WTC11 (cell line): ENCODE results near the gene WDPCP.

ENCODE experiments used
- CTCF ChIP-seq: fragments of 200-600 bp; IDR thresholded peaks from 2 replicates; pipeline ENCODE4 v1.8.0; 2022; ENCODE audit warnings: antibody characterized with exemption
- SMAD3 ChIP-seq: sonication (generic); formaldehyde crosslinking; IDR thresholded peaks from 2 replicates; pipeline ENCODE4 v1.8.0; 2022; ENCODE audit warnings: missing genetic modification reagents, mild to moderate bottlenecking, borderline replicate concordance

GRCh38 chr2:63438181-63438580 lies 150.1 kb downstream of the WDPCP start:
- TF ChIP-seq SMAD3 (CRISPR knock-in tag) = no peak
- no peak for TF ChIP-seq CTCF
